PC-3 (cell line): Measurements from ENCODE around the gene GDF2. TPM values are rescaled to one million over a fixed set of nuclear protein-coding genes. Genes with fewer than 3 reads are reported as not detected.

ENCODE experiments used
- ATAC-seq: fragments of 200-7000 bp; cut with Tn5 transposase; 2 replicates; pipeline ENCODE4 v1.9.1; 2020; ENCODE audit warnings: mild to moderate bottlenecking, moderate library complexity
- BruUV-seq: library from RNA; stranded (reverse); fragments of 400-500 nt; replicated peaks from 2 replicates; lab custom pipeline; 2021; lab: Mats Ljungman, UMichigan
- CTCF ChIA-PET: fragments of 300-600 bp; sonication (Branson Sonifier 250); formaldehyde crosslinking; loops from one replicate; lab custom pipeline; 2022; ENCODE audit warnings: antibody characterized with exemption; lab: Charles Lee
- POLR2A ChIA-PET: fragments of 300-600 bp; sonication (Branson Sonifier 250); formaldehyde crosslinking; loops from one replicate; lab custom pipeline; 2022; ENCODE audit warnings: antibody characterized with exemption; ENCODE audit not compliant: unreplicated experiment; lab: Charles Lee
- DNase-seq: peaks from one replicate; pipeline ENCODE4 v3.0.0-alpha.2; 2015
- H2AFZ ChIP-seq: fragments of 300-600 bp; sonication (generic); 2 replicates; pipeline ENCODE4 v1.6.0; 2016; ENCODE audit warnings: antibody characterized with exemption, low read length
- H3F3A ChIP-seq: fragments of 300-600 bp; sonication (generic); one replicate; pipeline ENCODE4 v1.6.0; 2017; ENCODE audit warnings: antibody characterized with exemption, low read length, control low read depth, mild to moderate bottlenecking; ENCODE audit not compliant: unreplicated experiment
- H3K27ac ChIP-seq: fragments of 300-600 bp; sonication (generic); 2 replicates; pipeline ENCODE4 v1.5.1; 2016; ENCODE audit warnings: mild to moderate bottlenecking, low read length
- H3K27me3 ChIP-seq: fragments of 300-600 bp; sonication (generic); 2 replicates; pipeline ENCODE4 v1.6.1; 2016; ENCODE audit warnings: low read length, mixed read lengths
- H3K36me3 ChIP-seq: fragments of 300-600 bp; sonication (generic); 2 replicates; pipeline ENCODE4 v1.6.1; 2016; ENCODE audit warnings: low read depth, mixed run types, low read length, mixed read lengths
- H3K4me1 ChIP-seq: fragments of 300-600 bp; sonication (generic); 2 replicates; pipeline ENCODE4 v1.5.1; 2016; ENCODE audit warnings: low read length; ENCODE audit not compliant: insufficient read depth
- H3K4me2 ChIP-seq: fragments of 300-600 bp; sonication (generic); 2 replicates; pipeline ENCODE4 v1.6.0; 2016; ENCODE audit warnings: low read length
- H3K4me3 ChIP-seq: fragments of 300-600 bp; sonication (generic); 2 replicates; pipeline ENCODE4 v1.5.1; 2016; ENCODE audit warnings: mild to moderate bottlenecking, low read length, mixed read lengths
- H3K79me2 ChIP-seq: fragments of 300-600 bp; sonication (generic); 2 replicates; pipeline ENCODE4 v1.6.1; 2017; ENCODE audit warnings: low read length, mixed read lengths
- H3K9ac ChIP-seq: fragments of 300-600 bp; sonication (generic); 2 replicates; pipeline ENCODE4 v1.6.0; 2016; ENCODE audit warnings: mild to moderate bottlenecking, low read length
- H3K9me2 ChIP-seq: fragments of 300-600 bp; sonication (generic); replicated peaks from 2 replicates; pipeline ENCODE4 v1.6.1; 2016; ENCODE audit warnings: mixed run types, low read length, mixed read lengths
- H3K9me3 ChIP-seq: fragments of 300-600 bp; sonication (generic); 2 replicates; pipeline ENCODE4 v1.6.1; 2016; ENCODE audit warnings: low read length, mixed read lengths
- H4K20me1 ChIP-seq: fragments of 300-600 bp; sonication (generic); 2 replicates; pipeline ENCODE4 v1.6.1; 2016; ENCODE audit warnings: low read length, mixed read lengths
- CTCF ChIP-seq: fragments of 300-600 bp; sonication (generic); conservative IDR thresholded peaks from 2 replicates; pipeline ENCODE4 v1.5.1; 2017; ENCODE audit warnings: antibody characterized with exemption, low read depth, mild to moderate bottlenecking, low read length
- EZH2 ChIP-seq: fragments of 300-600 bp; sonication (generic); IDR thresholded peaks from one replicate; pipeline ENCODE4 v1.6.1; 2017; ENCODE audit warnings: antibody characterized with exemption, mild to moderate bottlenecking, low read length; ENCODE audit not compliant: unreplicated experiment
- EZH2phosphoT487 ChIP-seq: fragments of 300-600 bp; sonication (generic); IDR thresholded peaks from 2 replicates; pipeline ENCODE4 v1.6.1; 2018; ENCODE audit warnings: mild to moderate bottlenecking, antibody characterized with exemption, low read length, borderline replicate concordance
- intact Hi-C: fragments of 100-400 bp; cut with micrococcal nuclease; formaldehyde crosslinking; loops from 2 replicates; pipeline ENCODE4 v1.9.0; 2023
- total RNA-seq: library from RNA; depleted of rRNA; stranded (reverse); fragments of >200 nt; gene quantifications from 2 replicates; pipeline ENCODE4 v1.2.3, GENCODE V29; 2014

The GDF2 gene
- total RNA-seq, 1 experiment from 2014 or later: not detected

DNA sequence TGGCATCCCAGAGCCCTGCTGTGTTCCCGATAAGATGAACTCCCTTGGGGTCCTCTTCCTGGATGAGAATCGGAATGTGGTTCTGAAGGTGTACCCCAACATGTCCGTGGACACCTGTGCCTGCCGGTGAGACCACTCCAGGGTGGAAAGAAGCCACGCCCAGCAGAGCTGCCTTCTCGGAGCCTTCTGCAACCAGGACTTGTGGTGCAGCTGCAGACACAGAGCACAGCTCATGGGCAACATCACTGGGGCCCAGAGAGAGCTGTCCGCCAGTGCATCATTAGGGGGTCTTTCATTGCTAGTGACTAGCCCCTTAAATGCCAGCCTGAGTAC lies 9.6 kb upstream of the GDF2 start:
- Histone ChIP-seq H3K27ac (no peak overlapping the region), H3K9me2 (no peaks in the 10 kb centered on the region), H3K36me3 (no peaks in the 10 kb centered on the region), H3K79me2 (no peaks in the 10 kb centered on the region), H4K20me1 (no peaks in the 10 kb centered on the region), H3K4me1 (peaks cover 10% of the 10 kb centered on the region), H2AFZ (no peak overlapping the region), H3K9ac (no peak overlapping the region), H3K4me2 (no peak overlapping the region), H3K4me3 (no peak overlapping the region), H3F3A (no peaks in the 10 kb centered on the region), H3K27me3 (no peaks in the 10 kb centered on the region), H3K9me3 (no peaks in the 10 kb centered on the region)
- CTCF ChIA-PET: interaction anchor here (1.5 kb wide), 1 partner anchor 288 kb away, joined by 5 read pairs; no protein-coding TSS in a partner anchor
- intact Hi-C loops: loop anchor here (1.0 kb wide), 2 partner anchors 265 to 288 kb away; no protein-coding TSS in a partner anchor
- TF ChIP-seq EZH2 (no peak), CTCF (no peak), EZH2phosphoT487 (no peak)
- POLR2A ChIA-PET: no interaction called here
- ATAC-seq (no peak), DNase-seq (no peak)
- BruUV-seq: no TSS peak

DNA sequence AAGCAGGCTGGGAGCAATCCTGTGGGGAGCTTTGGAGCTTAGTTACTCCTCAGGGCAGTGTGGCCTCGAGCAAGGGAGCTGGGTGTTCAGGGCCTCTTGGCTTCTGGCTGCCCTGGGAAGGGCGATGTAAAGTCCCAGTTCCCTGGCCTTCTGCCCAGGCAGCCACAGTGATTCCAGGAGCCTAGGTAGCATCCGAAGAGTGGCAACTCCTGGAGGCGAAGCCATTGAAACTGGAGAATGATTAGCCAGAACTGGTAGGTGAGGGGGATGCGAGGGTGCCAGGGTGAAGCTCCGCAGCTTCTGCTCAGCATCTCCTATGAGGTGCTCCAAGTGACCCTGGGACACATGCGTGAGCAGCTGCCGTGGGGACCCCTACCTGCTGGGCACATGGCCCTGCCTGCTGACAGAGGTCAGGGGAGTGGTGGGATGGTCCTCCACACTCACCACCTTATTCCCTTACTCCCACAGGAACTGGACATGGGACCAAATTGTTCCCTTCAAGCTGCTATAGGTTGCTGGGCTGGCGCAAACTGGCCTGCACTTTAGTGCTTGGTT lies 7.8 kb upstream of the GDF2 start:
- no peak overlapping the region for H3K27ac ChIP-seq
- ChIA-PET CTCF (no interaction called here), POLR2A (no interaction called here)
- intact Hi-C loops: no loop called here
- H4K20me1 ChIP-seq: no peaks in the 10 kb centered on the region
- TF ChIP-seq CTCF: no peak
- TF ChIP-seq EZH2phosphoT487: no peak
- no peak for TF ChIP-seq EZH2
- H3K4me1 ChIP-seq: peaks cover 10% of the 10 kb centered on the region
- no peak overlapping the region for H2AFZ ChIP-seq
- no peaks in the 10 kb centered on the region for H3K36me3 ChIP-seq
- no peaks in the 10 kb centered on the region for H3K9me3 ChIP-seq
- H3F3A ChIP-seq: no peaks in the 10 kb centered on the region
- no peak overlapping the region for H3K4me2 ChIP-seq
- no peak overlapping the region for H3K4me3 ChIP-seq
- H3K27me3 ChIP-seq: no peaks in the 10 kb centered on the region; the same call in 1 of the 2 replicates
- no TSS peak for BruUV-seq
- H3K9me2 ChIP-seq: no peaks in the 10 kb centered on the region
- H3K79me2 ChIP-seq: no peaks in the 10 kb centered on the region
- no peak for ATAC-seq
- DNase-seq: no peak
- H3K9ac ChIP-seq: no peak overlapping the region

- ATAC-seq (no peak), DNase-seq (no peak)
- Histone ChIP-seq H4K20me1 (no peaks in the 10 kb centered on the region), H3K79me2 (no peaks in the 10 kb centered on the region), H3K36me3 (no peaks in the 10 kb centered on the region), H3K9ac (no peak overlapping the region), H3F3A (no peaks in the 10 kb centered on the region), H3K4me1 (peaks cover 10% of the 10 kb centered on the region), H3K27me3 (no peaks in the 10 kb centered on the region; the same call in 1 of the 2 replicates), H3K4me2 (no peak overlapping the region), H2AFZ (no peak overlapping the region), H3K4me3 (no peak overlapping the region), H3K27ac (no peak overlapping the region), H3K9me2 (no peaks in the 10 kb centered on the region), H3K9me3 (no peaks in the 10 kb centered on the region)
- TF ChIP-seq CTCF: no peak
- no peak for TF ChIP-seq EZH2
- no peak for TF ChIP-seq EZH2phosphoT487
- POLR2A ChIA-PET: no interaction called here
- intact Hi-C loops: no loop called here
- no TSS peak for BruUV-seq
- CTCF ChIA-PET: no interaction called here
These were observed 6.8 kb upstream of the GDF2 start for GRCh38 chr10:47315421-47315820.
